Sigmoid colon (tissue), 4 donors: Measurements from ENCODE around the gene KMT2C.
"Not testable (repeated sequence)": the region's sequence is repeated elsewhere in the genome, so short reads cannot be mapped to it uniquely, and the experiment has no call there.

Source experiments
- CTCF ChIP-seq, 4 experiments: fragments of 450-650 bp in 3 of 4; fragments of 200-600 bp in 1 of 4; IDR thresholded peaks; one replicate each; pipeline ENCODE4 v1.5.1; 2016 to 2019; ENCODE audit warnings: antibody characterized with exemption in 4 of 4, mild to moderate bottlenecking in 3 of 4, moderate library complexity in 2 of 4
- EP300 ChIP-seq, 4 donors: sonication (generic); formaldehyde crosslinking; IDR thresholded peaks; one replicate each; pipeline ENCODE4 v1.6.1; 2017; ENCODE audit warnings: antibody characterized with exemption in 4 of 4
- POLR2A ChIP-seq, 2 donors: fragments of 450-650 bp; IDR thresholded peaks; one replicate each; pipeline ENCODE4 v1.6.1; 2016; ENCODE audit warnings: antibody characterized with exemption in 2 of 2, mild to moderate bottlenecking in 2 of 2, moderate library complexity in 2 of 2
- POLR2AphosphoS5 ChIP-seq, 4 donors: sonication (generic); formaldehyde crosslinking; IDR thresholded peaks; one replicate each; pipeline ENCODE4 v1.6.1; 2017; ENCODE audit warnings: antibody characterized with exemption in 4 of 4

- not testable (repeated sequence) for TF ChIP-seq CTCF, POLR2A, POLR2AphosphoS5, EP300 (IDR thresholded peaks at IDR 0.05)
Observed at GRCh38 chr7:152441168-152441567, 5.4 kb upstream of the KMT2C start.
